Neuronal stem cell (in vitro differentiated cells): Measurements from ENCODE around the gene BCL2L15.

Experiments used
- DNase-seq: peaks from one replicate; pipeline ENCODE4 v3.0.0-alpha.2; 2013; ENCODE audit warnings: low spot score
- H2AFZ ChIP-seq: one replicate; pipeline ENCODE4 v1.6.1; 2013; ENCODE audit warnings: mild to moderate bottlenecking, low read length, inconsistent platforms
- H2AK5ac ChIP-seq: 2 replicates; pipeline ENCODE4 v1.6.1; 2013; ENCODE audit warnings: low read depth, mild to moderate bottlenecking, inconsistent platforms, low read length, moderate library complexity, mixed read lengths
- H2BK120ac ChIP-seq: 2 replicates; pipeline ENCODE4 v1.6.1; 2013; ENCODE audit warnings: low read depth, mild to moderate bottlenecking, inconsistent platforms, low read length, moderate library complexity, mixed read lengths
- H2BK12ac ChIP-seq: one replicate; pipeline ENCODE4 v1.6.1; 2013; ENCODE audit warnings: low read length, inconsistent platforms
- H2BK15ac ChIP-seq: 2 replicates; pipeline ENCODE4 v1.6.1; 2013; ENCODE audit warnings: mild to moderate bottlenecking, low read length, inconsistent platforms, mixed read lengths
- H2BK5ac ChIP-seq: one replicate; pipeline ENCODE4 v1.6.1; 2013; ENCODE audit warnings: inconsistent platforms, mild to moderate bottlenecking, low read length, moderate library complexity
- H3K14ac ChIP-seq: one replicate; pipeline ENCODE4 v1.6.1; 2013; ENCODE audit warnings: low read length, inconsistent platforms
- H3K18ac ChIP-seq: 2 replicates; pipeline ENCODE4 v1.6.1; 2013; ENCODE audit warnings: low read length, inconsistent platforms
- H3K23ac ChIP-seq: 2 replicates; pipeline ENCODE4 v1.6.1; 2013; ENCODE audit warnings: low read depth, mild to moderate bottlenecking, mixed read lengths, low read length, inconsistent platforms; ENCODE audit not compliant: poor library complexity
- H3K27ac ChIP-seq: replicated peaks from 3 replicates; pipeline ENCODE4 v1.5.1; 2013; ENCODE audit warnings: low read length, inconsistent platforms
- H3K27me3 ChIP-seq, 3 experiments: 2 replicates each; pipeline ENCODE4 v1.6.1; 2013; ENCODE audit warnings: low read length in 3 of 3, mild to moderate bottlenecking in 2 of 3, inconsistent platforms in 1 of 3, low read depth in 1 of 3, mixed read lengths in 1 of 3, moderate library complexity in 1 of 3; ENCODE audit not compliant: control insufficient read depth in 3 of 3, insufficient read depth in 3 of 3
- H3K36me3 ChIP-seq, 2 donors: replicated peaks in 1 of 2; 2 replicates each; pipeline ENCODE4 v1.6.1; 2013; ENCODE audit warnings: low read length in 2 of 2; ENCODE audit not compliant: control insufficient read depth in 2 of 2, insufficient read depth in 2 of 2
- H3K4ac ChIP-seq: 2 replicates; pipeline ENCODE4 v1.6.1; 2013; ENCODE audit warnings: inconsistent platforms, mild to moderate bottlenecking, low read length, moderate library complexity
- H3K4me1 ChIP-seq, 2 donors: 1 replicate in 1 of 2; 2 replicates in 1 of 2; pipeline ENCODE4 v1.6.1; 2013; ENCODE audit warnings: low read length in 2 of 2, low read depth in 1 of 2; ENCODE audit not compliant: control insufficient read depth in 2 of 2, insufficient read depth in 1 of 2
- H3K4me2 ChIP-seq: one replicate; pipeline ENCODE4 v1.6.1; 2013; ENCODE audit warnings: mild to moderate bottlenecking, low read length, inconsistent platforms; ENCODE audit not compliant: insufficient read depth, poor library complexity, severe bottlenecking
- H3K4me3 ChIP-seq, 2 donors: 2 replicates each; pipeline ENCODE4 v1.5.1; 2013; ENCODE audit warnings: low read length in 2 of 2, mild to moderate bottlenecking in 2 of 2, inconsistent platforms in 1 of 2, moderate library complexity in 1 of 2
- H3K79me1 ChIP-seq: one replicate; pipeline ENCODE4 v1.6.1; 2013; ENCODE audit warnings: low read depth, mild to moderate bottlenecking, inconsistent platforms, low read length, moderate library complexity
- H3K9ac ChIP-seq: one replicate; pipeline ENCODE4 v1.6.1; 2013; ENCODE audit warnings: mild to moderate bottlenecking, low read depth, low read length, inconsistent platforms; ENCODE audit not compliant: poor library complexity
- H3K9me3 ChIP-seq, 2 donors: replicated peaks in 1 of 2; 2 replicates each; pipeline versions ENCODE3 to v1.6.1; 2013; ENCODE audit warnings: low read length in 2 of 2, mild to moderate bottlenecking in 2 of 2, inconsistent platforms in 1 of 2, low read depth in 1 of 2, mixed read lengths in 1 of 2, moderate library complexity in 1 of 2; ENCODE audit not compliant: control insufficient read depth in 2 of 2, insufficient read depth in 1 of 2
- H4K8ac ChIP-seq: one replicate; pipeline ENCODE4 v1.6.1; 2013; ENCODE audit warnings: low read depth, mild to moderate bottlenecking, inconsistent platforms, low read length, moderate library complexity
- H4K91ac ChIP-seq: one replicate; pipeline ENCODE4 v1.6.1; 2013; ENCODE audit warnings: low read length, low read depth, mild to moderate bottlenecking, inconsistent platforms; ENCODE audit not compliant: poor library complexity
- WGBS, 2 donors: extraction: QIAGEN DNeasy Blood & Tissue Kit; methylation state at CpG; one replicate each; pipeline ENCODE4 v1.1.7; 2013; ENCODE audit warnings: missing lambda C conversion rate in 2 of 2, mixed read lengths in 1 of 2; ENCODE audit not compliant: insufficient read length in 2 of 2, insufficient replicate concordance in 1 of 2; ENCODE audit errors: extremely low coverage in 2 of 2; 5-methylcytosine and 5-hydroxymethylcytosine counted together

The BCL2L15 gene

DNA sequence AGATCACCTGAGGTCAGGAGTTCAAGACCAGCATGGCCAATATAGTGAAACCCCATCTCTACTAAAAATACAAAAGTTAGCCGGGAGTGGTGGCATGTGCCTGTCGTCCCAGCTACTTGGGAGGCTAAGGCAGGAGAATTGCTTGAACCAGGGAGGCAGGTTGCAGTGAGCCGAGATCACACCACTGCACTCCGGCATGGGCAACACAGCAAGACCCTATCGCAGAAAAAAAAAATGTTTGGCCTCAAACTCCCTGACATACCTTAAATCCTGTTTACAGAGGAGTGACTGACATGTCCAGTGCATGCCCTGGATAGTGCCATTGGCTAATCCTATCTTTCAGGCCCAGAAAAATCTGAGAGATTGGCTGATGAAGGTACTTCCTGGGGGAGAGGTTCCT lies 29.6 kb upstream of the BCL2L15 start:
- H4K8ac ChIP-seq: no peak overlapping the region
- H3K79me1 ChIP-seq: no peaks in the 10 kb centered on the region
- no peak overlapping the region for H3K9ac ChIP-seq
- no peaks in the 10 kb centered on the region for H3K9me3 ChIP-seq
- H3K4me3 ChIP-seq: no peak overlapping the region
- H3K14ac ChIP-seq: no peak overlapping the region
- H3K4me1 ChIP-seq: peaks cover 0 to 4% of the 10 kb centered on the region in 2 donors
- H3K18ac ChIP-seq: no peak overlapping the region
- H4K91ac ChIP-seq: no peak overlapping the region
- DNase-seq: no peak
- WGBS, 2 donors: no CpG with 5 or more reads among the region's 5 CpGs
- no peak overlapping the region for H2AFZ ChIP-seq
- no peaks in the 10 kb centered on the region for H3K27me3 ChIP-seq
- no peak overlapping the region for H3K23ac ChIP-seq
- H2BK15ac ChIP-seq: no peak overlapping the region
- no peak overlapping the region for H3K27ac ChIP-seq
- H2BK120ac ChIP-seq: no peak overlapping the region
- peaks cover 0 to 24% of the 10 kb centered on the region in 2 donors for H3K36me3 ChIP-seq
- H2AK5ac ChIP-seq: no peak overlapping the region
- no peak overlapping the region for H2BK12ac ChIP-seq
- no peak overlapping the region for H3K4ac ChIP-seq
- no peak overlapping the region for H2BK5ac ChIP-seq
- H3K4me2 ChIP-seq: no peak overlapping the region

DNA sequence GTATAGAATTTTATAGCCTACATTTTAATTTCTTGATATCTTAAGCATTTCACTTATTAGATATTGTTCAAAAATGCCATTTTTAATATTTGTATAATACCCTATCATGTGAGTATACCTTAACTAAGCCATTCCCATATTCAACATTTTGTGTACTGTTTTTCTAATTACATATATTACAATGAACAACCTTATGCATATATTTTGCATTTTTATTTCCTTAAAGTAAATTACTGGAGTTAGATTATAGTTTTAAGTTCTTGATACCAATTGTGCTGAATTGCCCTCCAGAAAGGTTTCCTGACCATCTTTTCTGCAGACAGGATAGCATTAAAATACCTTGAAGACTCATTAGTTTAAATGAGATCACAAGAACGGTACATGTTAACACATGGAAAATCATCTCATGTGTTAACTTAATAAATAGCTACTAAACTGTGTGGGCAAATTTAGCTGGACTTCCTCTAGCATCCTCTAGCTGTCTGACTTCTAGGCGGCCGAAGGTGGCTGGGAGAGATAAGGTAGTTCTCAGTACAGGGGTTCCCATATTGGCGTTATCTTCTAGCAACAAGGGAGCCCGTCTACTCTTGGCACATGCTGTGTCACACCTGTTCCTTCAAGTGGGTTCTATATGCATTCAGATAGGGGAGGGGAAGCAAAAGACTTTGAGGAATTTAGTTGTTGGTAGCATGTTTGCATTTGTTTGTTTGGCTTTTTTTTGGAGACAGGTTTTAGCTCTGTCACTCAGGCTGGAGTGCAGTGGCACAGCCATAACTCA lies 26.7 kb upstream of the BCL2L15 start:
- no peak overlapping the region for H4K8ac ChIP-seq
- H3K4me2 ChIP-seq: no peak overlapping the region
- no peak overlapping the region for H2BK120ac ChIP-seq
- H2BK15ac ChIP-seq: no peak overlapping the region
- H3K14ac ChIP-seq: no peak overlapping the region
- H3K4me3 ChIP-seq: no peak overlapping the region
- DNase-seq: no peak
- no peaks in the 10 kb centered on the region for H3K27me3 ChIP-seq
- WGBS, 2 donors: no CpG with 5 or more reads among the region's 5 CpGs
- H3K4ac ChIP-seq: no peak overlapping the region
- H3K23ac ChIP-seq: no peak overlapping the region
- H3K27ac ChIP-seq: no peak overlapping the region
- H3K9ac ChIP-seq: no peak overlapping the region
- no peak overlapping the region for H2AK5ac ChIP-seq
- no peak overlapping the region for H3K18ac ChIP-seq
- no peaks in the 10 kb centered on the region for H3K79me1 ChIP-seq
- no peak overlapping the region for H2BK5ac ChIP-seq
- no peaks in the 10 kb centered on the region for H3K9me3 ChIP-seq
- H2BK12ac ChIP-seq: no peak overlapping the region
- peaks cover 0 to 4% of the 10 kb centered on the region in 2 donors for H3K4me1 ChIP-seq
- H4K91ac ChIP-seq: no peak overlapping the region
- H2AFZ ChIP-seq: no peak overlapping the region
- H3K36me3 ChIP-seq: peaks cover 10 to 53% of the 10 kb centered on the region in 2 donors

DNA sequence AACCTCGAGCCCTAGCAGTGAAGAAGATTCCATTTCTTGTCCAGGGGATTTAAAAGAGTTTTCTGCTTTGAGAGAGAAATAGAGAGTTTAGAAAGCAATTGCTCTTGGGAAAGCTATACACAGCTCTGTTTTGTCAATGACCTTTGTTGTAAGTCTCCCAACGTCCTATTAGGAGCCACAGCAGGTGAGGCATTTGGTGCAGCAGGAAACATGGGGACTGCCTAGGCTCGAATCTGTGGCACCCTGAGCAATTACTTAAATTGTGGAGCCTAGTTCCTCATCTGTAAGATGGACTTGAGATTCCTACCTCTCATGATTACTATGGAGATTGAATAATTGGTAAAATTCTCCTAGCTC lies 25.9 kb upstream of the BCL2L15 start:
- no peak overlapping the region for H3K4me3 ChIP-seq

DNA sequence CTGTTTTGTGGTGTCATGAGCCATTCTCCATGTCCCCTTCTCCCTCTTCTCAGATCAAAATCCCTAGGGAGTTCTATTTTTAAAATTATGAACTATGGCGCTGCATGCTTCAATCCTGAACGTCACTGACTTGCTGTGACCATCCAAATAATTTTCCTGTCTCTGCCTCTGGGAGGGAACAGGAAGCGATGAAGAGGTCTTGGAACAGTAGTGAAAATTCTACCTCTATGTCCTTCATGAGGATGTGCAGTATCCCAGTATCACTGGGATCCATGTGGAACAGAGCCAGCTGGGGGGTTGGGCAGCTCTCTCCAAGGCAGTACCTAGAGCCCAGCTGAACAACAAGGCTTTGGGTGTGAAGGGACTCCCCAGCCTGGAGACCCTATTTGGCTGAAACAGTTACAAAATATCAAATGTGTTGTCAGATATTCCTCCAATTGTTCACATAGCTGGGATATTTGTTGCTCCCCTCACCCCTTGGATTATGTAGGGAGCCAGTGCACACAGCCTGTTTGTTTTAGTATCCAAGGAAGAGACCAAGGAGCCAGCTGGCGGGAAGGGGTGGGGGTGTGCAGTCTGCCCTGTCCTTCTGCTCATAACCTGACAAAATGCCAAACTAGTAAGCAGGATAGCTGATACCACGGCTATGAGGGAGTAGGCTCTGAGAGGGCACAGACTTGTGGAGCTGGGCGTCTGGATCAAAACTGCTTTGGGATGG lies 25.4 kb upstream of the BCL2L15 start:
- H3K23ac ChIP-seq: no peak overlapping the region
- H2AK5ac ChIP-seq: no peak overlapping the region
- peaks cover 0 to 4% of the 10 kb centered on the region in 2 donors for H3K4me1 ChIP-seq
- no peak overlapping the region for H3K4me2 ChIP-seq
- H3K36me3 ChIP-seq: peaks cover 16 to 66% of the 10 kb centered on the region in 2 donors
- H3K4ac ChIP-seq: no peak overlapping the region
- no peak overlapping the region for H2AFZ ChIP-seq
- H3K4me3 ChIP-seq: no peak overlapping the region
- H2BK120ac ChIP-seq: no peak overlapping the region
- H3K27me3 ChIP-seq: no peaks in the 10 kb centered on the region
- H2BK5ac ChIP-seq: no peak overlapping the region
- no peaks in the 10 kb centered on the region for H3K79me1 ChIP-seq
- no peak overlapping the region for H3K14ac ChIP-seq
- DNase-seq: no peak
- H4K91ac ChIP-seq: no peak overlapping the region
- no peak overlapping the region for H2BK12ac ChIP-seq
- H2BK15ac ChIP-seq: no peak overlapping the region
- no peak overlapping the region for H3K9ac ChIP-seq
- H3K18ac ChIP-seq: no peak overlapping the region
- WGBS, 2 donors: no CpG with 5 or more reads among the region's 6 CpGs
- H4K8ac ChIP-seq: no peak overlapping the region
- H3K9me3 ChIP-seq: no peaks in the 10 kb centered on the region
- no peak overlapping the region for H3K27ac ChIP-seq

More for the DNA sequence above, 25.9 kb upstream of the BCL2L15 start:
- Histone ChIP-seq H3K4ac (no peak overlapping the region), H4K8ac (no peak overlapping the region), H2BK120ac (no peak overlapping the region), H3K23ac (no peak overlapping the region), H3K4me1 (peaks cover 0 to 4% of the 10 kb centered on the region in 2 donors), H2BK5ac (no peak overlapping the region), H2BK15ac (no peak overlapping the region), H3K4me2 (no peak overlapping the region), H2AK5ac (no peak overlapping the region), H4K91ac (no peak overlapping the region), H3K79me1 (no peaks in the 10 kb centered on the region), H3K18ac (no peak overlapping the region), H3K9me3 (no peaks in the 10 kb centered on the region), H3K27ac (no peak overlapping the region), H3K9ac (no peak overlapping the region), H3K27me3 (no peaks in the 10 kb centered on the region), H3K14ac (no peak overlapping the region), H3K36me3 (peaks cover 13 to 60% of the 10 kb centered on the region in 2 donors), H2AFZ (no peak overlapping the region), H2BK12ac (no peak overlapping the region)
- DNase-seq: no peak
- WGBS, 2 donors: no CpG with 5 or more reads among the region's 3 CpGs
